Vagina (tissue), 2 donors: ENCODE results near the gene ZNF81. TPM values are rescaled to one million over a fixed set of nuclear protein-coding genes. Genes with fewer than 3 reads are reported as not detected.

Source experiments
- DNase-seq, 2 donors: peaks; one replicate each; pipeline ENCODE4 v3.0.0-alpha.2; 2017; ENCODE audit errors: extremely low spot score in 2 of 2
- H3K27ac ChIP-seq: fragments of 200-600 bp; sonication (generic); one replicate; pipeline ENCODE4 v1.5.1; 2019
- H3K27me3 ChIP-seq: fragments of 200-600 bp; sonication (generic); one replicate; pipeline ENCODE4 v1.5.1; 2019
- H3K36me3 ChIP-seq, 2 donors: fragments of 200-600 bp; sonication (generic); one replicate each; pipeline ENCODE4 v1.5.1; 2017 to 2019
- H3K4me1 ChIP-seq: fragments of 200-600 bp; sonication (generic); one replicate; pipeline ENCODE4 v1.5.1; 2019
- H3K4me3 ChIP-seq, 2 donors: fragments of 200-600 bp; sonication (generic); 1 replicate in 1 of 2; 2 replicates in 1 of 2; pipeline ENCODE4 v1.5.1; 2016 to 2019
- H3K9me3 ChIP-seq: fragments of 200-600 bp; sonication (generic); one replicate; pipeline ENCODE4 v1.5.1; 2019
- POLR2A ChIP-seq, 2 donors: fragments of 450-650 bp; IDR thresholded peaks; one replicate each; pipeline ENCODE4 v1.6.1; 2017; ENCODE audit warnings: antibody characterized with exemption in 2 of 2, mild to moderate bottlenecking in 2 of 2, moderate library complexity in 2 of 2
- POLR2AphosphoS5 ChIP-seq, 2 donors: sonication (generic); formaldehyde crosslinking; IDR thresholded peaks; one replicate each; pipeline ENCODE4 v1.9.0; 2017; ENCODE audit warnings: antibody characterized with exemption in 2 of 2, mild to moderate bottlenecking in 2 of 2, low read depth in 1 of 2; ENCODE audit not compliant: insufficient read depth in 1 of 2
- intact Hi-C: fragments of 100-400 bp; cut with DNase I; formaldehyde crosslinking; loops from one replicate; pipeline ENCODE4 v1.15.1; 2023
- total RNA-seq: library from RNA; depleted of rRNA; stranded (reverse); fragments of >200 nt; gene quantifications from one replicate; pipeline ENCODE4 v1.2.3, GENCODE V29; 2016
- TF ChIP-seq, protein P1 (sequence below), 3 experiments: fragments of 450-650 bp in 2 of 3; fragments of 200-600 bp in 1 of 3; sonication (generic) in 1 of 3; IDR thresholded peaks; one replicate each; pipeline ENCODE4 v1.5.1; 2017 to 2019; ENCODE audit warnings: antibody characterized with exemption in 3 of 3, mild to moderate bottlenecking in 2 of 3, moderate library complexity in 2 of 3

Gene ZNF81
- total RNA-seq, 1 donor from 2014 or later = 6.9 TPM

DNA sequence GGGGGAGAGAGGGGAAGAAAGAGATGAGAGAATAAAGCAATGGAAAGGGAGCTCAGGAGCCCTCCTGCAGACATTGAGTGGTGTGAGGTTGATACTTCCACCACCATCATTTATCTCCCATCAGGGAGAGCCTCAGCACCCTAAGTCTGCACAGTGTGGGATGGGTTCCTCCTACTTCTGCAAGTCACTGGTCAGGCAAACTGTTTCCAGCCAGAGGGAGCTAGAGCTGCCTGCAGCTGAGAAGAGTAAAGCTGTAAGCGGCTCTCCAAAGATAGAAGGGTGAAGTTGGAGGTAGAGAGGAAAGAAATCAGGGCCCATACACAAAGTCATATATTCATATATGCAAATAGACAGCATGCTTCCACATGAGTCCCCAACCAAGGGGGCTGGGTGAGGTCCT lies 21.9 kb upstream of the ZNF81 start:
- H3K27ac ChIP-seq = no peak overlapping the region
- no peaks in the 10 kb centered on the region for H3K36me3 ChIP-seq
- no peak overlapping the region for H3K4me3 ChIP-seq
- TF ChIP-seq, protein P1, sequence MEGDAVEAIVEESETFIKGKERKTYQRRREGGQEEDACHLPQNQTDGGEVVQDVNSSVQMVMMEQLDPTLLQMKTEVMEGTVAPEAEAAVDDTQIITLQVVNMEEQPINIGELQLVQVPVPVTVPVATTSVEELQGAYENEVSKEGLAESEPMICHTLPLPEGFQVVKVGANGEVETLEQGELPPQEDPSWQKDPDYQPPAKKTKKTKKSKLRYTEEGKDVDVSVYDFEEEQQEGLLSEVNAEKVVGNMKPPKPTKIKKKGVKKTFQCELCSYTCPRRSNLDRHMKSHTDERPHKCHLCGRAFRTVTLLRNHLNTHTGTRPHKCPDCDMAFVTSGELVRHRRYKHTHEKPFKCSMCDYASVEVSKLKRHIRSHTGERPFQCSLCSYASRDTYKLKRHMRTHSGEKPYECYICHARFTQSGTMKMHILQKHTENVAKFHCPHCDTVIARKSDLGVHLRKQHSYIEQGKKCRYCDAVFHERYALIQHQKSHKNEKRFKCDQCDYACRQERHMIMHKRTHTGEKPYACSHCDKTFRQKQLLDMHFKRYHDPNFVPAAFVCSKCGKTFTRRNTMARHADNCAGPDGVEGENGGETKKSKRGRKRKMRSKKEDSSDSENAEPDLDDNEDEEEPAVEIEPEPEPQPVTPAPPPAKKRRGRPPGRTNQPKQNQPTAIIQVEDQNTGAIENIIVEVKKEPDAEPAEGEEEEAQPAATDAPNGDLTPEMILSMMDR (IDR thresholded peaks at IDR 0.05) = no peak
- no peak for TF ChIP-seq POLR2AphosphoS5 (IDR thresholded peaks at IDR 0.05; ENCODE audit: insufficient read depth in 1 of 2, low read depth in 1 of 2)
- no peak for TF ChIP-seq POLR2A (IDR thresholded peaks at IDR 0.05)
- DNase-seq = no peak
- no peaks in the 10 kb centered on the region for H3K27me3 ChIP-seq
- intact Hi-C loops = no loop called here
- H3K4me1 ChIP-seq = no peaks in the 10 kb centered on the region
- no peaks in the 10 kb centered on the region for H3K9me3 ChIP-seq

DNA sequence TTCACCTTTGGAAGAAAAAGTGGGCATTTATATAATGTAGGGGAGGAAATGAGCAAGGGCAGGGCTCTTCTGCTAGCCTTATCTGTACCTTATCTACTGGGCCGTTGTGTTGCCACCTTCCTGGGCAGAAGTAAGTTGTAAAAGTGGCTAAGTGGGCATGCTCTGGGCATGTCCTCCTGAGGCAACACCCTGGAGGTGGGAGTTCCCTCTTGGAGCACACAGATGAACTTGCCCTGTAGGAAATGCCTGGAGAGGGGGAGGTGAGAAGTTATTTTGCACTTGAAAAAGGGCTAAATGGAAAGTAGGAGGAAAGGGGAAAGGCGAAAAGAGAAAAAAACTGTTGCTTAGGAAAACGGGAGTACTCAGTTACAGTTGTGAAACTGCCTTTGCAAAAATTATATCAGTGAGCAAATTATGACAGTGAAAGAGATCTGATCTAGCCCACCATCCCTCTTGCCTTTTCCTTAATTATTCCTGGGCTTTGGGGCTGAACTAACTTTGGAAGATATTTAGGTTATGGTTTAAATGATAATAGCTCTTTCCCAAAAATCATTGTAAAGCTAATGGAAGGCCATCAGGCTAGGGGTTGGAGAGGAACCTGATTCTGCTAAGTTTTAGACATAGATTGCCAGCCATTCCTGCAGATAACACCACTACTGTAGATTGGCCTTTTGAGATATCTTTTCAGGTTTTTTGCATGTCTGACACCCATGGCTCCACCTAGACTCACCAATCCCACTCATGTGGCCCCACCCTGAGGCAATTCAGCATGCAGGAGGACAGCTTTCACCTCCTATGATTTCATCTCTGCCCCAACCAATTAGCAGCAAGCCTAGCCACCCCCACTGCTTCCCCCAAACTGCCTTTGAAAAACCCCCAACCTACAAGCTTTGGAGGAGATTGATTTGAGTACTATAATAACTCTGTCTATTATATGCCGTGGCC lies 20.5 kb upstream of the ZNF81 start:
- no peak overlapping the region for H3K27ac ChIP-seq
- no peaks in the 10 kb centered on the region for H3K27me3 ChIP-seq
- no peak for DNase-seq
- no peaks in the 10 kb centered on the region for H3K36me3 ChIP-seq
- no peak for TF ChIP-seq POLR2A (IDR thresholded peaks at IDR 0.05)
- no peak for TF ChIP-seq POLR2AphosphoS5 (IDR thresholded peaks at IDR 0.05; ENCODE audit: insufficient read depth in 1 of 2, low read depth in 1 of 2)
- TF ChIP-seq, protein P1 (IDR thresholded peaks at IDR 0.05) = no peak
- no peaks in the 10 kb centered on the region for H3K9me3 ChIP-seq
- intact Hi-C loops = no loop called here
- no peak overlapping the region for H3K4me3 ChIP-seq
- no peaks in the 10 kb centered on the region for H3K4me1 ChIP-seq

DNA sequence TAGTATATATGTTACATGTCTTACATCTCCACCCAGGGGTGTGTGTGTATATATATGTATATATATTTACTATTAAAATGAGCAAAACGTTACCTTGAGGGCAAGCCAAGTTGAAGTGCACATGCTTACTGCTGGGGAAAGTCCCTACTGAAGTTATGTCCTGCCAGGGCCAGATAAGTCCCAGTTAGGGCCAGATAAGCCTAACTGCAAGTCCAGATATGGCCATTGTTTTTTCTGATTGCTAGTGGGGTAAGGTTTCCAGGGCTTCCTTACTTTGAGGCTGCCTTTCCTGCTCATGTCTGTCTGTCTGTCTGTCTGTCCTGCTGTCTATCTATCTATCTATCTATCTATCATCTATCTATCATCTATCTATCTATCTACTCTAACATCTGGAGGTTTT lies 19.3 kb upstream of the ZNF81 start:
- intact Hi-C loops = no loop called here
- H3K4me3 ChIP-seq = no peak overlapping the region

DNA sequence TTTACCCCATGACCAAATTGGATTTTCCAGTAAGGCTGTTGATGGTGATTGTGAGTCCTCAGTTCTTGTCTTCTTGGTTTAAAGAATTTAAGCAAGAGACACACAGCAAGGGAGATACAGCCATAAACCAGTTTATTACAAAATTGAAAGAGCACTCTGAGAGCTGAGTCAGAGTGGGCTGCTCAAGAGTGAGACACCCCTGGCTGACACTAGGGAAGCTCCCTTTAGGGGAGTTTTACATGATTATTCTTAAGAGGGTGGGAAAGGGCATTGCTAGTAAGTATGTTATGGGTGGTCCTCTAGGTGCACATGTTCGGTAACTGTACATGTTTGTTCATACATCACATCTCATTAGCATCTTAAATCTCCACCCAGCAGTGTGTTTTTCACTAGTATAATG lies 18.8 kb upstream of the ZNF81 start:
- Histone ChIP-seq H3K27ac (no peak overlapping the region), H3K9me3 (no peaks in the 10 kb centered on the region), H3K4me1 (no peaks in the 10 kb centered on the region), H3K36me3 (no peaks in the 10 kb centered on the region), H3K4me3 (no peak overlapping the region), H3K27me3 (no peaks in the 10 kb centered on the region)
- intact Hi-C loops = no loop called here
- no peak for DNase-seq
- TF ChIP-seq POLR2AphosphoS5 (IDR thresholded peaks at IDR 0.05; ENCODE audit: insufficient read depth in 1 of 2, low read depth in 1 of 2) = no peak
- TF ChIP-seq, protein P1 (IDR thresholded peaks at IDR 0.05) = no peak
- no peak for TF ChIP-seq POLR2A (IDR thresholded peaks at IDR 0.05)

More for the DNA sequence above, 19.3 kb upstream of the ZNF81 start:
- Histone ChIP-seq H3K27me3 (no peaks in the 10 kb centered on the region), H3K27ac (no peak overlapping the region), H3K9me3 (no peaks in the 10 kb centered on the region), H3K4me1 (no peaks in the 10 kb centered on the region), H3K36me3 (no peaks in the 10 kb centered on the region)
- TF ChIP-seq, protein P1 (IDR thresholded peaks at IDR 0.05) = no peak
- TF ChIP-seq POLR2AphosphoS5 (IDR thresholded peaks at IDR 0.05; ENCODE audit: insufficient read depth in 1 of 2, low read depth in 1 of 2) = no peak
- no peak for TF ChIP-seq POLR2A (IDR thresholded peaks at IDR 0.05)
- DNase-seq = no peak

DNA sequence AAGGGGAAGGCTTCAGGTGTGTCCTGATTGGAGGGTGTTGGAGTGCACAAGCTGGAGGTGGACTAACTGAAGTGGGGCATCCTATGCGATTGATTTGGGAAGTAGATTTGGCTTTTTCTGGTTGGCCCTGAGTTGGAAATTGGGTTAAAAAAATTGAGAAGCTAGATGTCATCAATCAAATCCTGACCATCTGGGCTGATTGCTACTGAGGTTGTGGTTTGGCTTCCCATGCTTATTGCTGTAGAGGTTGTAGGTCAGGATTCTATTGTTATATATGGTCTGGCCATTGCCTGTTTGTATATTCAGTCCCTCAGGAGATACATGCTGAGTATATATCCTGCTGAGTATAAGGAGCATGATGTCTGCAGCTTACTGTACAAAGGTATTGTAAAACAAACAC lies 7.7 kb upstream of the ZNF81 start:
- TF ChIP-seq, protein P1 (IDR thresholded peaks at IDR 0.05) = no peak
- no peak for TF ChIP-seq POLR2A (IDR thresholded peaks at IDR 0.05)
- no peak for TF ChIP-seq POLR2AphosphoS5 (IDR thresholded peaks at IDR 0.05; ENCODE audit: insufficient read depth in 1 of 2, low read depth in 1 of 2)
- H3K4me3 ChIP-seq = no peak overlapping the region
- DNase-seq = no peak
- intact Hi-C loops = no loop called here
- H3K4me1 ChIP-seq = no peaks in the 10 kb centered on the region
- H3K27me3 ChIP-seq = no peaks in the 10 kb centered on the region
- no peaks in the 10 kb centered on the region for H3K36me3 ChIP-seq
- no peaks in the 10 kb centered on the region for H3K9me3 ChIP-seq
- no peak overlapping the region for H3K27ac ChIP-seq
